SU-DHL-6 (cell line): ENCODE measurements around the gene BMPR2.

Source experiments
- CTCF ChIP-seq: fragments of 200-600 bp; sonication (generic); IDR thresholded peaks from one replicate; pipeline ENCODE4 v1.5.1; 2017; ENCODE audit warnings: antibody characterized with exemption, mild to moderate bottlenecking, low read length, moderate library complexity; ENCODE audit not compliant: insufficient read depth, poor library complexity, severe bottlenecking
- EZH2phosphoT487 ChIP-seq: fragments of 200-600 bp; sonication (generic), shearing (Covaris generic); conservative IDR thresholded peaks from 2 replicates; pipeline ENCODE4 v1.6.1; 2018; ENCODE audit warnings: mild to moderate bottlenecking, antibody characterized with exemption, low read length, moderate library complexity, mixed read lengths

- TF ChIP-seq CTCF (peak; percentile 89), EZH2phosphoT487 (no peak)
These were observed 212.8 kb downstream of the BMPR2 start for GRCh38 chr2:202588647-202589581.
